Activated CD8-positive, alpha-beta memory T cell treated with anti-CD3 and anti-CD28 coated beads for 4 hours (primary cell): ENCODE results near the gene ADAMTSL3.

Experiments
- DNase-seq, 2 donors: peaks; one replicate each; pipeline ENCODE4 v3.0.0-alpha.2; 2020; ENCODE audit warnings: low read depth in 2 of 2

Gene ADAMTSL3

GRCh38 chr15:83871808-83872559 is 218.1 kb downstream of the ADAMTSL3 start:
- DNase-seq = no peak

- no peak for DNase-seq
Measured at GRCh38 chr15:83873966-83874365, 220.0 kb downstream of the ADAMTSL3 start.

GRCh38 chr15:83880529-83880928 is 226.6 kb downstream of the ADAMTSL3 start:
- no peak for DNase-seq

- DNase-seq = no peak
Measured at GRCh38 chr15:83881156-83881555, 227.2 kb downstream of the ADAMTSL3 start.

- no peak for DNase-seq
Measured at GRCh38 chr15:83886321-83886720, 232.4 kb downstream of the ADAMTSL3 start.

- DNase-seq = no peak
Measured at GRCh38 chr15:83887404-83887803, 233.5 kb downstream of the ADAMTSL3 start.

GRCh38 chr15:83887961-83888360 is 234.0 kb downstream of the ADAMTSL3 start:
- DNase-seq = no peak

- DNase-seq = no peak
Measured at GRCh38 chr15:83889995-83890394, 236.1 kb downstream of the ADAMTSL3 start.

- no peak for DNase-seq
Measured at GRCh38 chr15:83890587-83890986, 236.7 kb downstream of the ADAMTSL3 start.

- no peak for DNase-seq
Measured at GRCh38 chr15:83892498-83892897, 238.6 kb downstream of the ADAMTSL3 start.

- DNase-seq = no peak
Measured at GRCh38 chr15:83893308-83893707, 239.4 kb downstream of the ADAMTSL3 start.

GRCh38 chr15:83897037-83897436 is 243.1 kb downstream of the ADAMTSL3 start:
- DNase-seq = no peak

- DNase-seq = no peak
Measured at GRCh38 chr15:83898361-83898760, 244.4 kb downstream of the ADAMTSL3 start.

- DNase-seq = no peak
Measured at GRCh38 chr15:83899670-83900069, 245.7 kb downstream of the ADAMTSL3 start.

- DNase-seq = no peak
Measured at GRCh38 chr15:83904107-83905040, 250.5 kb downstream of the ADAMTSL3 start.

GRCh38 chr15:83905556-83906273 is 251.8 kb downstream of the ADAMTSL3 start:
- no peak for DNase-seq

- DNase-seq = no peak
Measured at GRCh38 chr15:83911345-83911744, 257.4 kb downstream of the ADAMTSL3 start.

- DNase-seq = no peak
Measured at GRCh38 chr15:83912343-83912742, 258.4 kb downstream of the ADAMTSL3 start.

- no peak for DNase-seq
Measured at GRCh38 chr15:83913034-83913632, 259.2 kb downstream of the ADAMTSL3 start.

GRCh38 chr15:83914906-83915305 is 261.0 kb downstream of the ADAMTSL3 start:
- DNase-seq = no peak

GRCh38 chr15:83917432-83917831 is 263.5 kb downstream of the ADAMTSL3 start:
- DNase-seq = no peak

- no peak for DNase-seq
Measured at GRCh38 chr15:83918011-83918410, 264.1 kb downstream of the ADAMTSL3 start.
